GM21737 (cell line): Measurements from ENCODE around the gene TANC1.

Source experiments
- ATAC-seq: cut with Tn5 transposase; IDR thresholded peaks from one replicate; pipeline ENCODE4 v1.9.1; 2021; ENCODE audit warnings: mild to moderate bottlenecking, moderate library complexity; ENCODE audit not compliant: unreplicated experiment

The TANC1 gene

DNA sequence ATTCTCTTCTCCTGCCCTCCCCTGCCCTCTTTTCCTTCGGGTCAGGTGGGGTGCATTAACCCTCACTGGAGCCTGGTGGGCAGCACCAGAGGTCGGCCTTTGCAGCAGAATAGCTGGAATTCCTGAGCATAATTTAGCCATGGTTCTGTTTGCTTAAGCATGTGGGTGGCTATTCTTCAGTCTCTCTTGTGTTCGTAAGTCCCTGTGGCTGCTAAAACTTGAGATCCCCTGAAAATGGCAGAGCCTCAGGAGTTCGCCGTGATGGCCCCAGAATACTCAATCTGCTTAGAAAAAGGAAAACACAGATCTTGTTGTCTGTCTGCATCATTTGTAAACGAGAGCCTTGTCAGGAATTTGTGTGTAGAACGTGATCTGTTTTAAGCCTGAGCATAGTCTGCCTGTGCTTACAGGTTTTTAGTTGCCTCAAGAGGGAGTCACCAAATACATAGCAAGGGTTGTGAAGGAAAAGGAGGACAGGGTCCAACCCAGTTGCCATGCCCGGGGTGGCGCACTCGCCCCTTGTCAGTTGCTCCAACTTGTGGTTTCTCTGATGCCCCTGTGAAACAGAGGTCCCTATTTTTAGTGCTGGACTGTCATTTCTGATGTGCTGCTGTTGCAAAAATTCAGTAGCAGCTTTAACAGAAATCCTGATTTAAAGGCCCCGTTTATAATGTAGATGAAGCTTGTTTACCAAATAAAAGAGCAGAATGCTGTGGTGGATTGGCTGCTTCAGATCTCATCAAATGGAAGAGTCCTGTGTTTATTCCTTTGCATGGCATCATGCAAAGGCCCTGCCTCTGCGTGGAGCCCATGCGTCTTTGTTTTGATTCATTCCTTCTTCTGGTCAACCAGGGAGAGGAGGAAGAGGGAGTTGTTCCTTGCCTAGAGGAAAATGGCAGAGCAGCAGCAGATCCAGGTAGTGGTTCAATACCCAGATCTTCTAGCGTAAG lies 243.3 kb downstream of the TANC1 start:
- ATAC-seq = no peak

- ATAC-seq = no peak
These were observed 244.9 kb downstream of the TANC1 start for GRCh38 chr2:159213296-159213695.

- ATAC-seq = no peak
These were observed 246.0 kb downstream of the TANC1 start for GRCh38 chr2:159214325-159214865.

- no peak for ATAC-seq
These were observed 246.7 kb downstream of the TANC1 start for GRCh38 chr2:159215116-159215515.

DNA sequence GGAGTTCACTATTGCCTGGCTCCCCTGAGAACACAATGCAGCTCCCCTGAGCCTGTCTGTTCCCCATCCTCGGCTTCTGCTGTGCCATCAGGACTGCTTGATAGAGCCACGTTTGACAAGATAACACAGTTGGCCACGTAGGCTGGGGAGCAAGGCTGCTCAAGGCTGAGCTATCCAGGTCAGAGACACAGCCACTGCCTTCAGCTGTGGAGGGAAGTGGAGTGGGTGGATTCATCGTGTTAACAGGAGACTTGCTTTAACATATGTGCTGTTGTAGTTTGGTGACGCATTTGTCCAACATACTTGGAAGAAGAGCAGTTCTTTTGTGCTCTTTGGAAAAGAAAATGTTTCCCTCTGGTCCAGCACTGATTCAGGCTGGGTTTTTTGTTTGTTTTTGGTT lies 249.2 kb downstream of the TANC1 start:
- ATAC-seq = no peak

DNA sequence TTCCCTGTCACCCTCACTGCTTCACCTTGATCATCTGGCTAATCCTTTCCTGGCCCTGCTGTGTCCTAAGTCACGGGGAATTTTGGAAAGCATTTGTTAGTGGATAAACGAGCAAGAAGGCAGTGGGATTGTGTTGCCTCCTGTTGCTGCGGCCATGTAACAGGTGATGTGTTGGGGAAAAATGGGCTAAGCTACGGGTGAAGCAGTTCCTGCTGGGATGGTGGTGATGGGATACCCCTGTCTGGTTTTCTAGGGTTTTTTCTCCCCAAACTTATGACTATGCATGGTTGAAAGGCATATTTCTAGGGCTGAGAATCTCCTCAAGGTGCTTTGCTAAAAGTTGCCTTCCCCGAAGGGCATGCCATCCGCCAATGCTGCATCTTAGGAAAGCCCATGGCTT lies 249.9 kb downstream of the TANC1 start:
- ATAC-seq = no peak

GRCh38 chr2:159219394-159219998 lies 251.1 kb downstream of the TANC1 start:
- ATAC-seq = no peak

DNA sequence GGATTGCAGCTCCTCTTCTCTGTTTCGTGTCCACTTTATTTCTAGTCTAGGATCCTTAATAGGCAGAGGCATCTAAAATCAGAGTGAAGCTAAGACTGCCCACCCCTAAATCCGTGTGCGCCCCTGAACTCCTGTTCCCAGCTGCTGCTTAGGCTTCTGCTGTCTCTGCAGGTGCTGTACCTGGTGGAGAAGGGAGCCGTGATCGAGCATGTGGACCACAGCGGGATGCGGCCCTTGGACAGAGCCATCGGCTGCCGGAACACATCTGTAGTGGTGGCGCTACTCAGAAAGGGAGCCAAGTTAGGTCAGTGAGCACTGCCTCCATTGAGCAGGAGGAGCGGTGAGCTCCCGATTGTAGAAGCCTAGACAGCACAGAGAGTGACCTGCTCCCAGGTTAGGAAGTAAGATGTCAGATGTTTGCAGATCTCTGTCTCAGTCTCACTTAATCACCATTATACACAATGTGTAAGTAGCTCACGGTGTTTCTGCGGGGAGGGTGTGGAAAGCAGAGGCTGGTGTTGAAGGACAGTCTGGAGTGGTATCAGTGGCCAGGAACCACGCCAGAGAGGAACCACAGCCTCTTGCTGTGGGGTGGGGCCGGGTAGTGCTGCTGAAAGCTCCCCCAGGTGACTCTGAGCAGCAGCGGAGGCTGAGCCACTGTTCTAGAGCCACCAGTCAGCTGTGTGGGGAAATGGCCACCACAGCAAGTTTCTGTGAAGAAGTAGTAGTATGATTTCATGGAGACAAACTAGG lies 255.8 kb downstream of the TANC1 start:
- no peak for ATAC-seq

GRCh38 chr2:159225025-159226016 lies 256.9 kb downstream of the TANC1 start:
- ATAC-seq = no peak

GRCh38 chr2:159226059-159226461 lies 257.6 kb downstream of the TANC1 start:
- ATAC-seq = peak; percentile 61

DNA sequence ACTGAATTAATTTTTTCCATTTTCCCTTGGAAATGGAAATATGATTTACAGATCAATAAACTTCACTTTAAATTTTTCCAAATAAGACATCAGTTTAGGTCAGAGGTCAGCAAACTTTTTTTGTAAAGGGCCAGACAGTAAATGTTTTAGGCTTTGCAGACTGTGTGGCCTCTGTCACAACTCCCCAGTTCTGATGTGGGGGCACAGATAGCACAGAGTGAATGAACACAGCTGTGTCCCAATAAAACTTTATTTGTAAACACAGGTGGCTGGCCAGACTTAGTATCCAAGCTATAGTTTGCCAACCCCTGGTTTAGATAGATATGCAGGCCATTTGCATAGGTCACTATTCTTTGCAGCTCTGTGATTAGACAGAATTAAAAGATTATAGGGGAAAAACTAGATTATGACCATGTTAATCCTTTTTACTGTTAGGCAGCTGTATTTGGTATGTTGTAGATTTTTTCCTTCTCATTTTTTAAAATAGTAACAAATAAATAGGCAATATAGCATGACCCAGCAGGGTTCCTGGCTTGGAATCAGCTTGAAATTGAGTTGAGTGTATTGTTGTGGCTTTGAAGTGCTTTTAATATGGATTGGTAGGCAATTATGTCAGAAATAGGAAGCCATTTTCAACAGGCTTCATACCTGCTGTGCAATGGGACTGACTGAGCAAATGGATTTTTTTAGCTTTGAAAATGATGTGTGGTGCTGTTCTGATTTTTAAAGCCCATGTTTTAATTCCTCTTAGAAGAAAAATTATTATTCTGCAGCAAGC lies 258.4 kb downstream of the TANC1 start:
- ATAC-seq = no peak

DNA sequence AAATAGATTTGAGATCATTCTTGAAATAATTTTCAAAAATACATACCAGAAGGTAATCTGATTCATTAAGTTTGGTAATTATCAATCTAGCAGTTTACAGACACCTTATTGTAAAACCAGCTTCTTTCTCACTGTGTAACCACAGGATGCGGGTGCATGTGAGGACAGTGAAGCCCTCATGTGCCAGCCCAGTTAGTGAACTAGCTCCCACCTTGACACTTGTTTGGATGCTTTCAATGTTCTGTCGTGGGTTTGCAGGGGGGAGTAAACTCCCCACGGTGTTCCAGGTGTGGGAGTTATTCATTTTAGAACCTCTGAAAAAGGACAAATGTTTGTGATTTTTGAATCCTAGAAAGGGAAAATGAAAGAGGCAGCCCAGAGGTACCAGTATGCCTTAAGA lies 259.0 kb downstream of the TANC1 start:
- ATAC-seq = no peak

GRCh38 chr2:159228081-159228581 lies 259.7 kb downstream of the TANC1 start:
- ATAC-seq = no peak

- no peak for ATAC-seq
These were observed 261.2 kb downstream of the TANC1 start for GRCh38 chr2:159229476-159230144.

DNA sequence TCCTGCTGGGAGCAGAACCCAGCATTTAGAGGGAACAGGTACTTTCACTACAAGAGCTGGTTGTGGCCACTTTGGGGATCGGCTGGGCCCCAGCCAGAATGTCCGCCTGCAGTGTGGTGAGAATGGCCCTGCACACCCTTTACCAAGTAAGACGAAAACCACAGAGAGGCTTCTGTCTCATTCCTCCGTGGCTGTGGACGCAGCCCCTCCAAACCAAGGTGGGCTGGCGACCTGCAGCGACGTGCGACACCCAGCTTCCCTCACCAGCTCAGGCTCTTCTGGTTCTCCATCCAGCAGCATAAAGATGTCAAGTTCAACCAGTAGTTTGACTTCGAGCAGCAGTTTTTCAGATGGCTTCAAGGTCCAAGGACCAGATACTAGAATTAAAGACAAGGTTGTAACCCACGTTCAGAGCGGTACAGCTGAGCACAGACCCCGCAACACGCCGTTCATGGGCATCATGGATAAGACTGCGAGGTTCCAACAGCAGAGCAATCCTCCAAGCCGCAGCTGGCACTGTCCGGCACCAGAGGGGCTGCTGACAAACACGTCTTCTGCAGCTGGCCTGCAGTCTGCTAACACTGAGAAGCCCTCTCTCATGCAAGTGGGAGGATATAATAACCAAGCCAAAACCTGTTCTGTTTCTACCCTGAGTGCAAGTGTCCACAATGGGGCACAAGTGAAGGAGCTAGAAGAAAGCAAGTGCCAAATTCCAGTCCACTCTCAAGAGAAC lies 261.9 kb downstream of the TANC1 start:
- ATAC-seq = no peak

GRCh38 chr2:159232456-159233170 lies 264.2 kb downstream of the TANC1 start:
- no peak for ATAC-seq

DNA sequence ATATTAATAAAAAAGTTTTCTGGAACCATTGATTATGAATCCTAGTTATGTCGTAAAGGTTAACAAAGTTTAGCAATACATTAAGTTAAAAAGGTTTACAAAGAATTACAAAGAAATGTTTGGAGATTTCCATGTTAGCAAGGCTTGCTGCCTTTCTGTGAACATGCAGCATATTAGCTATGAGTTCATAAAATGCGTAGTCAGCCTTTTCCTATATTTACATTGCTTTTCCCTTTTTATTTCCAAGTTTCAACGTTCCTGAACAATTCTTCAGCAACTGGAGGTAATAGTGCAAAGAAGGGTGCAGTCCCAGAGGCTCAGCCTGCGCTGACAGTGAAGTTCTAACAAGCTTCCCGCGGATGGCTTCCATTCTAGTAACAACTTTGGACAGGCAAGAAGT lies 266.4 kb downstream of the TANC1 start:
- no peak for ATAC-seq
